ENCODE results near the gene HTRA1. TPM values are rescaled to one million over a fixed set of nuclear protein-coding genes. Genes with fewer than 3 reads are reported as not detected.

The HTRA1 gene
- total and polyA plus RNA-seq, 12 donors = 23.4 to 108 (median 70.2) TPM

GRCh38 chr10:122516734-122517133 is 55.4 kb downstream of the HTRA1 start:
- TF ChIP-seq CTCF (IDR thresholded peaks at IDR 0.05) = no peak
- intact Hi-C loops (cut with DNase I) = no loop called here
- H3K27ac ChIP-seq = no peak overlapping the region

GRCh38 chr10:122519144-122519543 is 57.8 kb downstream of the HTRA1 start:
- no peak for DNase-seq
- ATAC-seq = no peak

More at GRCh38 chr10:122516734-122517133, 55.4 kb downstream of the HTRA1 start:
- Histone ChIP-seq H3K36me3 (peaks cover 0 to 55% (median 9%) of the 10 kb centered on the region in 9 donors), H3K4me1 (peaks cover 0 to 28% (median 19%) of the 10 kb centered on the region in 9 donors), H3K9me3 (no peaks in the 10 kb centered on the region), H3K27me3 (no peaks in the 10 kb centered on the region), H3K4me3 (no peak overlapping the region)
- 75 to 78% methylated on average over 3 to 4 of the region's 4 CpGs for WGBS, 2 donors
- ATAC-seq (no peak), DNase-seq (no peak)

GRCh38 chr10:122519873-122520272 is 58.5 kb downstream of the HTRA1 start:
- peaks cover 0 to 6% (median 0%) of the 10 kb centered on the region in 11 donors for H3K9me3 ChIP-seq
- H3K36me3 ChIP-seq = peaks cover 0 to 25% (median 0%) of the 10 kb centered on the region in 9 donors
- DNase-seq = no peak
- no peak overlapping the region for H3K4me3 ChIP-seq
- intact Hi-C loops (cut with DNase I) = no loop called here
- peaks cover 0 to 21% (median 11%) of the 10 kb centered on the region in 9 donors for H3K4me1 ChIP-seq
- no peak for TF ChIP-seq CTCF (IDR thresholded peaks at IDR 0.05)
- no peaks in the 10 kb centered on the region for H3K27me3 ChIP-seq
- ATAC-seq = no peak
- WGBS, 2 donors = 91 to 92% methylated on average over 15 of the region's 15 CpGs
- H3K27ac ChIP-seq = no peak overlapping the region

More at GRCh38 chr10:122519144-122519543, 57.8 kb downstream of the HTRA1 start:
- no peaks in the 10 kb centered on the region for H3K27me3 ChIP-seq
- 81 to 85% methylated on average over 7 of the region's 7 CpGs for WGBS, 2 donors
- peaks cover 0 to 32% (median 0%) of the 10 kb centered on the region in 9 donors for H3K36me3 ChIP-seq
- no peak overlapping the region for H3K4me3 ChIP-seq
- H3K27ac ChIP-seq = no peak overlapping the region
- peaks cover 0 to 28% (median 19%) of the 10 kb centered on the region in 9 donors for H3K4me1 ChIP-seq
- peaks cover 0 to 6% (median 0%) of the 10 kb centered on the region in 11 donors for H3K9me3 ChIP-seq
- TF ChIP-seq CTCF (IDR thresholded peaks at IDR 0.05) = no peak
- intact Hi-C loops (cut with DNase I) = no loop called here

- no peak for TF ChIP-seq CTCF (IDR thresholded peaks at IDR 0.05)
- Histone ChIP-seq H3K4me3 (no peak overlapping the region), H3K9me3 (peaks cover 0 to 6% (median 0%) of the 10 kb centered on the region in 11 donors), H3K36me3 (peaks cover 0 to 14% (median 0%) of the 10 kb centered on the region in 9 donors), H3K27ac (no peak overlapping the region), H3K27me3 (no peaks in the 10 kb centered on the region), H3K4me1 (peaks cover 0 to 9% (median 4%) of the 10 kb centered on the region in 9 donors)
- DNase-seq = no peak
- intact Hi-C loops (cut with DNase I) = no loop called here
- no peak for ATAC-seq
- WGBS, 2 donors = 63 to 74% methylated on average over 3 of the region's 3 CpGs
Measured at GRCh38 chr10:122521011-122521410, 59.7 kb downstream of the HTRA1 start.

Measured in heart right ventricle (tissue), 16 donors.